Neutrophil (primary cell): ENCODE measurements around the gene PLPPR5.

Experiments
- H3K27ac ChIP-seq: fragments of 200-600 bp; sonication (generic); 2 replicates; pipeline ENCODE4 v1.5.1; 2016; ENCODE audit warnings: mild to moderate bottlenecking, moderate library complexity
- H3K27me3 ChIP-seq: fragments of 200-600 bp; sonication (generic); 2 replicates; pipeline ENCODE4 v1.6.0; 2016; ENCODE audit warnings: mild to moderate bottlenecking
- H3K36me3 ChIP-seq: fragments of 200-600 bp; sonication (generic); 2 replicates; pipeline ENCODE4 v1.5.1; 2017
- H3K4me1 ChIP-seq, 2 experiments: fragments of 200-600 bp in 1 of 2; sonication (generic) in 1 of 2; 1 replicate in 1 of 2; 2 replicates in 1 of 2; pipeline versions ENCODE4 v1.5.1 to v1.6.1; 2013 to 2016; ENCODE audit warnings: low read depth in 1 of 2, low read length in 1 of 2, mild to moderate bottlenecking in 1 of 2, moderate library complexity in 1 of 2; ENCODE audit not compliant: control insufficient read depth in 1 of 2, insufficient read depth in 1 of 2
- H3K4me3 ChIP-seq, 2 experiments: fragments of 200-600 bp in 1 of 2; sonication (generic) in 1 of 2; 1 replicate in 1 of 2; 2 replicates in 1 of 2; pipeline ENCODE4 v1.5.1; 2013 to 2016; ENCODE audit warnings: low read depth in 1 of 2, low read length in 1 of 2, mild to moderate bottlenecking in 1 of 2, moderate library complexity in 1 of 2
- H3K9me3 ChIP-seq: fragments of 200-600 bp; sonication (generic); 2 replicates; pipeline ENCODE4 v1.5.1; 2016
- CTCF ChIP-seq: fragments of 200-600 bp; sonication (generic); IDR thresholded peaks from 2 replicates; pipeline ENCODE4 v1.5.1; 2016; ENCODE audit warnings: antibody characterized with exemption

PLPPR5 gene

GRCh38 chr1:98967122-98967521 lies 37.5 kb downstream of the PLPPR5 start:
- Histone ChIP-seq H3K27me3 (no peaks in the 10 kb centered on the region), H3K9me3 (no peaks in the 10 kb centered on the region), H3K4me1 (no peaks in the 10 kb centered on the region), H3K27ac (no peak overlapping the region), H3K4me3 (no peak overlapping the region), H3K36me3 (no peaks in the 10 kb centered on the region)
- TF ChIP-seq CTCF, result no peak

- Histone ChIP-seq H3K9me3 (no peaks in the 10 kb centered on the region), H3K27me3 (no peaks in the 10 kb centered on the region), H3K4me1 (no peaks in the 10 kb centered on the region), H3K36me3 (no peaks in the 10 kb centered on the region), H3K4me3 (no peak overlapping the region), H3K27ac (no peak overlapping the region)
- TF ChIP-seq CTCF, result no peak
Measured at GRCh38 chr1:98965394-98965793, 39.3 kb downstream of the PLPPR5 start.

GRCh38 chr1:98964198-98964597 lies 40.5 kb downstream of the PLPPR5 start:
- H3K4me3 ChIP-seq, result no peak overlapping the region
- H3K27me3 ChIP-seq, result no peaks in the 10 kb centered on the region

GRCh38 chr1:98963064-98963758 lies 41.5 kb downstream of the PLPPR5 start:
- Histone ChIP-seq H3K4me1 (no peaks in the 10 kb centered on the region), H3K4me3 (no peak overlapping the region), H3K36me3 (no peaks in the 10 kb centered on the region), H3K27me3 (no peaks in the 10 kb centered on the region), H3K9me3 (no peaks in the 10 kb centered on the region), H3K27ac (no peak overlapping the region)
- no peak for TF ChIP-seq CTCF

More at GRCh38 chr1:98964198-98964597, 40.5 kb downstream of the PLPPR5 start:
- TF ChIP-seq CTCF, result no peak
- Histone ChIP-seq H3K9me3 (no peaks in the 10 kb centered on the region), H3K36me3 (no peaks in the 10 kb centered on the region), H3K4me1 (no peaks in the 10 kb centered on the region), H3K27ac (no peak overlapping the region)

GRCh38 chr1:98962156-98962555 lies 42.5 kb downstream of the PLPPR5 start:
- Histone ChIP-seq H3K4me3 (no peak overlapping the region), H3K36me3 (no peaks in the 10 kb centered on the region), H3K27me3 (no peaks in the 10 kb centered on the region), H3K4me1 (no peaks in the 10 kb centered on the region), H3K9me3 (no peaks in the 10 kb centered on the region), H3K27ac (no peak overlapping the region)
- no peak for TF ChIP-seq CTCF
